ENCODE results near the gene SDK1. TPM values are rescaled to one million over a fixed set of nuclear protein-coding genes. Genes with fewer than 3 reads are reported as not detected.

The SDK1 gene
- total RNA-seq, 1 donor from 2014 or later, result 4.3 TPM

- H3K9me3 Mint-ChIP-seq (ENCODE audit: unreplicated experiment), result peaks cover 5% of the 10 kb centered on the region
Observed at GRCh38 chr7:4205828-4206227, 904.8 kb downstream of the SDK1 start.

DNA sequence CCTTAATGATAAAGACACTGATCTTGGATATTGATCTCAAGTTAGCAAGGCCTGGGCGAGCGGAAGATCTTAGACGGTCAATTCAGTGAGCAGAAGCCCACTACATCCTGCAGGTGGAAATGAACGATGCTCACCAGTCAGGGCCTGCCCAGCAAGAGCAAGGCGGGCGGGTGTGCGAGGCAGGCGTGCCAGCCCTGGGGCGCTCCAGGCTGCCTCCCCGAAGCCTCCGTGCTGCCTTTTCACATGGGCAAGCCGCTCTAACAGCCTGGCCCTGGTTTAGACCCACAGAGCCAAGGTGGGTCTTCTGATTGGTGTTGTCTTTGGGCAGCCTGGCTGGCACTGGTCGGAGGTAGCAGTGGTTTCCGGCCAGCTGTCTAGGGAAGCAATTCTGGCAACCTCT, 906.0 kb downstream of the SDK1 start:
- no peak for DNase-seq (ENCODE audit: low spot score)
- peaks cover 10% of the 10 kb centered on the region for H3K9me3 Mint-ChIP-seq (ENCODE audit: unreplicated experiment)
- H3K27me3 Mint-ChIP-seq (ENCODE audit: unreplicated experiment), result peaks cover 3% of the 10 kb centered on the region
- H3K36me3 Mint-ChIP-seq (ENCODE audit: low read depth, unreplicated experiment), result peaks cover 13% of the 10 kb centered on the region
- TF ChIP-seq CTCF (IDR thresholded peaks at IDR 0.05; ENCODE audit: unreplicated experiment), result no peak
- no peak overlapping the region for H3K4me3 Mint-ChIP-seq (ENCODE audit: unreplicated experiment)
- no peak overlapping the region for H3K27ac Mint-ChIP-seq (ENCODE audit: unreplicated experiment)
- H3K4me1 Mint-ChIP-seq (ENCODE audit: unreplicated experiment), result no peaks in the 10 kb centered on the region

More at GRCh38 chr7:4205828-4206227, 904.8 kb downstream of the SDK1 start:
- Mint-ChIP-seq H3K4me1 (ENCODE audit: unreplicated experiment) (no peaks in the 10 kb centered on the region), H3K36me3 (ENCODE audit: low read depth, unreplicated experiment) (peaks cover 13% of the 10 kb centered on the region), H3K27me3 (ENCODE audit: unreplicated experiment) (peaks cover 3% of the 10 kb centered on the region), H3K4me3 (ENCODE audit: unreplicated experiment) (no peak overlapping the region), H3K27ac (ENCODE audit: unreplicated experiment) (no peak overlapping the region)
- TF ChIP-seq CTCF (IDR thresholded peaks at IDR 0.05; ENCODE audit: unreplicated experiment), result no peak
- no peak for DNase-seq (ENCODE audit: low spot score)

- no peak for TF ChIP-seq CTCF (IDR thresholded peaks at IDR 0.05; ENCODE audit: unreplicated experiment)
- Mint-ChIP-seq H3K27ac (ENCODE audit: unreplicated experiment) (peak overlapping the region; percentile 42), H3K9me3 (ENCODE audit: unreplicated experiment) (peaks cover 10% of the 10 kb centered on the region), H3K4me1 (ENCODE audit: unreplicated experiment) (no peaks in the 10 kb centered on the region), H3K27me3 (ENCODE audit: unreplicated experiment) (peaks cover 3% of the 10 kb centered on the region), H3K4me3 (ENCODE audit: unreplicated experiment) (no peak overlapping the region), H3K36me3 (ENCODE audit: low read depth, unreplicated experiment) (peaks cover 13% of the 10 kb centered on the region)
- no peak for DNase-seq (ENCODE audit: low spot score)
Observed at GRCh38 chr7:4208086-4208485, 907.0 kb downstream of the SDK1 start.

- no peak for TF ChIP-seq CTCF (IDR thresholded peaks at IDR 0.05; ENCODE audit: unreplicated experiment)
- H3K36me3 Mint-ChIP-seq (ENCODE audit: low read depth, unreplicated experiment), result peaks cover 13% of the 10 kb centered on the region
- H3K4me3 Mint-ChIP-seq (ENCODE audit: unreplicated experiment), result no peak overlapping the region
- H3K9me3 Mint-ChIP-seq (ENCODE audit: unreplicated experiment), result peaks cover 10% of the 10 kb centered on the region
- no peak overlapping the region for H3K27ac Mint-ChIP-seq (ENCODE audit: unreplicated experiment)
- H3K27me3 Mint-ChIP-seq (ENCODE audit: unreplicated experiment), result peaks cover 3% of the 10 kb centered on the region
- no peak for DNase-seq (ENCODE audit: low spot score)
- no peaks in the 10 kb centered on the region for H3K4me1 Mint-ChIP-seq (ENCODE audit: unreplicated experiment)
Observed at GRCh38 chr7:4208586-4208985, 907.5 kb downstream of the SDK1 start.

DNA sequence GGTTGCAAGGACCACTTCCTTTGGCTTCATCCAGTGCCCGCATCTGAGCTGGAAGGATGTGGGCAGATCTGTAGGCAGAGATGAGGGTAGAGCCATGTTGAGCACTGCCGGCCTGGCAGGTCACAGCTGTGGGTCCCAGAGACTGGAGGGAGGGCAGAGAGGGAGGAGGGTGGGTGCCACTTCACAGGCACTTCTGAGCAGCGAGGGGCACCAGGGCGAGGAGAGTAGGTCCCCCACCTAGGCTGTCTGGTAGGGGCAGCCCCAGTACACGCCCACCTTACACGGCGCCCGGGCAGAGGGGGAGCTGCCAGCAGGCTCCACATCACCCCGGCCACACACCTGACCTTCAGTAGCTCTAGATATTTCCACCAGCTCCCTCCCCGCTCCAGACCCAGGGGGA, 908.1 kb downstream of the SDK1 start:
- no peak for TF ChIP-seq CTCF (IDR thresholded peaks at IDR 0.05; ENCODE audit: unreplicated experiment)
- H3K4me1 Mint-ChIP-seq (ENCODE audit: unreplicated experiment), result no peaks in the 10 kb centered on the region
- no peak for DNase-seq (ENCODE audit: low spot score)
- H3K27me3 Mint-ChIP-seq (ENCODE audit: unreplicated experiment), result peaks cover 3% of the 10 kb centered on the region
- peaks cover 11% of the 10 kb centered on the region for H3K36me3 Mint-ChIP-seq (ENCODE audit: low read depth, unreplicated experiment)
- peaks cover 10% of the 10 kb centered on the region for H3K9me3 Mint-ChIP-seq (ENCODE audit: unreplicated experiment)
- no peak overlapping the region for H3K4me3 Mint-ChIP-seq (ENCODE audit: unreplicated experiment)
- no peak overlapping the region for H3K27ac Mint-ChIP-seq (ENCODE audit: unreplicated experiment)

All from endothelial cell (in vitro differentiated cells).